Measurements from ENCODE around the gene CETN1. TPM values are rescaled to one million over a fixed set of nuclear protein-coding genes. Genes with fewer than 3 reads are reported as not detected.

The CETN1 gene
- total and polyA plus RNA-seq, 2 donors (not counting 1 experiment from before 2014, with no cell fraction given), result not detected

DNA sequence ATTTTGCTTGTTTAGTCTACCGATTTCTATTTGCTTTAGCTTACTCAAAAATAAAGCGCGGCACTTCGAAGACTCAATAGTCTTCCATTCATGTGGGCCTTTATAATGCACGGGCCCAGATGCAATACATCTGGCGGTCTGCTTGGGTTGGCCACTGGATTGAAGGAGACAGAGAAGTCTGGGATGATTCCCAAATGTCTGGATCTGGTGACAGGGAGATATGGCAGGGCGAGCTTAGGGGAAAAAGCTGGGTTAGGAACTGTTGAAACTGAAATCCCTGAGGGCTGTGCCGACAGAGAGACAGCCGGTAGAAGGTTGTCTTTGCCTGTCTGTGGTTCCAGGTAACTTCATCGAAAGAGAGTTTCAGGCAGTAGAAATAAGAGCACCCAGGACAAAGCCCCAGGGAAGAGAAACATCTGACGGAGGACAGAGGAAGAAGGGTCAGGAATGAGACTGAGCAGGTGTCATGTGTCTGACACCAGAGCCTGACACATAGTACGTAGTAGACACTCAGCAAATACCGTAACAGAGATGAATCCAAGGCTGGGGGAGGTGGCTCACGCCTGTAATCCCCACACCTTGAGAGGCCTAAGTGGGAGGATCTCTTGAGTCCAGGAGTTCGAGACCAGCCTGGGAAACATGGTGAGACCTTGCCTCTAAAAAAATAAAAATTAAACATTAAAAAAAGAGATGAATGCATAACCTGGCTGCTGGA is 30.2 kb downstream of the CETN1 start:
- Histone ChIP-seq H3K4me2 (replicated peaks; ENCODE audit: low read depth, low read length, poor library complexity, severe bottlenecking) (no peak overlapping the region), H3K4me1 (ENCODE audit: control insufficient read depth in 2 of 2, insufficient read depth in 2 of 2, low read length in 2 of 2) (no peaks in the 10 kb centered on the region), H2AFZ (ENCODE audit: insufficient read depth, low read depth, low read length, poor library complexity, severe bottlenecking) (no peak overlapping the region), H3K27ac (ENCODE audit: low read length in 2 of 2) (no peak overlapping the region), H3K9ac (ENCODE audit: low read length) (no peak overlapping the region), H3K4me3 (ENCODE audit: control extremely low read depth in 1 of 5, extremely low read depth in 1 of 5, insufficient read depth in 1 of 5, low read depth in 2 of 5, low read length in 4 of 5) (no peak overlapping the region), H3K36me3 (replicated peaks in 1 of 2; ENCODE audit: control extremely low read depth in 1 of 2, control insufficient read depth in 1 of 2, extremely low read depth in 1 of 2, insufficient read depth in 2 of 2, low read length in 1 of 2) (no peaks in the 10 kb centered on the region), H3K9me3 (ENCODE audit: control extremely low read depth in 1 of 3, control insufficient read depth in 2 of 3, insufficient read depth in 1 of 3, low read length in 2 of 3) (peaks cover 0 to under 1% (median 0%) of the 10 kb centered on the region in 3 donors), H3K79me2 (ENCODE audit: control insufficient read depth, insufficient read depth, low read length) (no peaks in the 10 kb centered on the region), H4K20me1 (ENCODE audit: control insufficient read depth, insufficient read depth, low read length, poor library complexity, severe bottlenecking) (no peaks in the 10 kb centered on the region), H3K27me3 (replicated peaks in 1 of 4; ENCODE audit: control extremely low read depth in 1 of 4, control insufficient read depth in 3 of 4, insufficient read depth in 4 of 4, low read length in 3 of 4) (no peaks in the 10 kb centered on the region)
- ATAC-seq (ENCODE audit: low read depth) (no peak), DNase-seq (no peak)
- ChIA-PET POLR2A (no interaction called here), CTCF (no interaction called here)
- Mint-ChIP-seq H3K27me3 (peaks cover 8% of the 10 kb centered on the region), H3K27ac (no peak overlapping the region), H3K4me1 (peaks cover 3% of the 10 kb centered on the region), H3K9me3 (ENCODE audit: insufficient read depth) (no peaks in the 10 kb centered on the region), H3K4me3 (no peak overlapping the region)
- TF ChIP-seq EZH2 (IDR thresholded peaks at IDR 0.05; ENCODE audit: borderline replicate concordance, insufficient read depth, low read depth, low read length, poor library complexity, severe bottlenecking) (no peak), CTCF (IDR thresholded peaks at IDR 0.05) (no peak)
- 89% methylated on average over 13 of the region's 15 CpGs for WGBS (ENCODE audit: insufficient coverage)
- intact Hi-C loops (cut with micrococcal nuclease), result no loop called here

DNA sequence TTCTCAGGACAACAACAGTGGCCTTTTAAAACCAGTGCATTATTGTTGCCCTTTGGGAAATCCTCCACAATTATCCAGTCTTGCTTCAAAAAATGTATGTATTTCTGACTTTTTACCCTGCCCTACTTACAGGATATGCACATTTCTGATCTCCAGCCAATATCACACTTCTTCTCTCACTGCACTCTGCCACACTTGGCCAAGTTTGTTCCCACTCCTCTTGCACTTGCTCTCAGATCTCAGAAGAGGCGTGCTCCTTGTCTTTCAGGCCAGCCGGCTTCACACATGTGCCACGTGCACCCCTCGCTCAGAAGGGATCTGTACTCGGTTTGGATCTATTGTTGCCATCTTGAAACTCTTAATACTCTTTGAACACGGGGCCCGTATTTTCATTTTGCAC is 32.0 kb downstream of the CETN1 start:
- ChIA-PET POLR2A (no interaction called here), CTCF (interaction anchor here (1.3 kb wide), 1 partner anchor 8 kb away, joined by 3 read pairs; no protein-coding TSS in a partner anchor)
- intact Hi-C loops (cut with micrococcal nuclease), result no loop called here
- no peaks in the 10 kb centered on the region for H3K27me3 ChIP-seq (replicated peaks in 1 of 4; ENCODE audit: control extremely low read depth in 1 of 4, control insufficient read depth in 3 of 4, insufficient read depth in 4 of 4, low read length in 3 of 4)
- DNase-seq, result no peak
- H3K79me2 ChIP-seq (ENCODE audit: control insufficient read depth, insufficient read depth, low read length), result no peaks in the 10 kb centered on the region
- no peak overlapping the region for H3K9ac ChIP-seq (ENCODE audit: low read length)
- ATAC-seq (ENCODE audit: low read depth), result no peak
- no peak overlapping the region for H2AFZ ChIP-seq (ENCODE audit: insufficient read depth, low read depth, low read length, poor library complexity, severe bottlenecking)
- H3K27me3 Mint-ChIP-seq, result peaks cover 8% of the 10 kb centered on the region
- no peaks in the 10 kb centered on the region for H4K20me1 ChIP-seq (ENCODE audit: control insufficient read depth, insufficient read depth, low read length, poor library complexity, severe bottlenecking)
- H3K9me3 ChIP-seq (ENCODE audit: control extremely low read depth in 1 of 3, control insufficient read depth in 2 of 3, insufficient read depth in 1 of 3, low read length in 2 of 3), result peaks cover 0 to 1% (median 0%) of the 10 kb centered on the region in 3 donors
- H3K27ac Mint-ChIP-seq, result no peak overlapping the region
- no peak overlapping the region for H3K4me2 ChIP-seq (replicated peaks; ENCODE audit: low read depth, low read length, poor library complexity, severe bottlenecking)
- no peak overlapping the region for H3K4me3 Mint-ChIP-seq
- no peaks in the 10 kb centered on the region for H3K4me1 ChIP-seq (ENCODE audit: control insufficient read depth in 2 of 2, insufficient read depth in 2 of 2, low read length in 2 of 2)
- no peaks in the 10 kb centered on the region for H3K9me3 Mint-ChIP-seq (ENCODE audit: insufficient read depth)
- H3K4me1 Mint-ChIP-seq, result peaks cover 3% of the 10 kb centered on the region
- 97% methylated on average over 6 of the region's 7 CpGs for WGBS (ENCODE audit: insufficient coverage)
- TF ChIP-seq EZH2 (IDR thresholded peaks at IDR 0.05; ENCODE audit: borderline replicate concordance, insufficient read depth, low read depth, low read length, poor library complexity, severe bottlenecking) (no peak), CTCF (IDR thresholded peaks at IDR 0.05) (no peak)
- no peak overlapping the region for H3K27ac ChIP-seq (ENCODE audit: low read length in 2 of 2)
- H3K36me3 ChIP-seq (replicated peaks in 1 of 2; ENCODE audit: control extremely low read depth in 1 of 2, control insufficient read depth in 1 of 2, extremely low read depth in 1 of 2, insufficient read depth in 2 of 2, low read length in 1 of 2), result no peaks in the 10 kb centered on the region
- H3K4me3 ChIP-seq (ENCODE audit: control extremely low read depth in 1 of 5, extremely low read depth in 1 of 5, insufficient read depth in 1 of 5, low read depth in 2 of 5, low read length in 4 of 5), result no peak overlapping the region
